HG03565 (cell line): Measurements from ENCODE around the gene MYL4.
A peak's percentile ranks its signal among the peaks of the same experiment; 100 is the strongest.
"Not testable (repeated sequence)": the region's sequence is repeated elsewhere in the genome, so short reads cannot be mapped to it uniquely, and the experiment has no call there.

Experiments
- ATAC-seq: cut with Tn5 transposase; IDR thresholded peaks from one replicate; pipeline ENCODE4 v1.9.1; 2021; ENCODE audit warnings: mild to moderate bottlenecking, moderate library complexity; ENCODE audit not compliant: unreplicated experiment

Gene MYL4

DNA sequence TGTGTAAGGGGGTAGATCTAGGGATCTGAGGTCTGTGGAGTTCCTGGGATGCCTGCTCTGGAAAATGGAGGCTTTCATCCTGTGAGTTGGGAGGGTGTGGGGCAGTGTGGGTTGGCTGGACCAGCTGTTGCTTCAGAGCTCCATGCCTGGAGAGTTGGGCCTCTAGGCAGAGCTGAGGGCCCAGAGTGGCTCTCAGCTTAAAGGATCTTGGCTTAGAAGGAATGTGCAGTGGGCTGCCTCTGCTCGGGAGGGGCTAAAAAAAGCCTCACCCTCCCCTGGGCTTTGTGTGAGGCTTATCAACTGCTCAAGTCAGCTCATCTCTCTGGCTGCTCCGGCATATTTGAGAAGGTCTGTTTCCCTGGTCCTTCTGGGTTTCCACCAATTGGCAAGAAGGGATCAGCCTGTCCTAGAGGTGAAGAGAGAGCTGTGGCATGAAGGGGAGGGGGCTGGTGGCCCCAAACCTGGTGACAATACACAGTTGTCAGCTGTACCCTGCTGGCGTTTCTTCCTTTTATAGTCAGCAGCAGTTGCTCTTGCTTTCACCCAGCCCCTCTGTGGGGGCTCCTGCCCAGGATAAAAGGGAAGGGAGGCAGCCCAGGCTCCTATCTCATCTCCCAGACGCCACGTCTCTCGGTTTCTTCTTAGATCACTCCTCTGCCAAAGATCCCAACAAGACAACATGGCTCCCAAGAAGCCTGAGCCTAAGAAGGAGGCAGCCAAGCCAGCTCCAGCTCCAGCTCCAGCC is at the start of gene MYL4:
TSS of gene MYL4 (plus strand) at position 605 of the 745 bp plus-strand sequence. CDS start at position 680, 75 bp downstream.
- ATAC-seq: no peak

DNA sequence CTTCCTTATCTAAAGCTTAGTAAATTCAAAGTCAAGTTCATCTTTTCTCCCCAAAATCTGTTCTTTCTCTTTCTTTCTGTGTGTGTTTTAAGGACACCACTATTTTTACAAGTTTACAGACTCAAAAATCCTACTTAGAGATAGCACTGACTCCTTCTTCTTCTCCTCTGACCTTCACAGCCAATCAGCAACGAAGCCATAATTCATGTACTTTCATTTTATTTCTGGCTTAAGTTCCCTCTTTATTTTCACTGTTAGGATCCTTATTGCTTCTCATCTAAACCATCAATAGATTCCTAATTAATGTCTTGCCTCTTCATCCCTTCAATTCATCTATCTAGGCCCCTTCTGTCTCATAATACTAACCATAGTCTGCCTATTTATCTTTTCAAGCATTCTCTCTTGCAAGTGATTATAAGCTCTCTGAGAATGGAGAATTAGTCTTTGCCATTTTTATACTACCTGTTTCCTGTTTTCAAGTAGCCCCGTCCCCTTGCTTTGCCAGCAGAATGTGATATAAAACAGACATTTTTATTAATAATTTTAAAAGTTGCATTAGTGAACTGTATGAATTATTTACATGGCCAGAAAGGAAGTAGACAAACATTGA is 47.0 kb upstream of the MYL4 start:
- no peak for ATAC-seq

DNA sequence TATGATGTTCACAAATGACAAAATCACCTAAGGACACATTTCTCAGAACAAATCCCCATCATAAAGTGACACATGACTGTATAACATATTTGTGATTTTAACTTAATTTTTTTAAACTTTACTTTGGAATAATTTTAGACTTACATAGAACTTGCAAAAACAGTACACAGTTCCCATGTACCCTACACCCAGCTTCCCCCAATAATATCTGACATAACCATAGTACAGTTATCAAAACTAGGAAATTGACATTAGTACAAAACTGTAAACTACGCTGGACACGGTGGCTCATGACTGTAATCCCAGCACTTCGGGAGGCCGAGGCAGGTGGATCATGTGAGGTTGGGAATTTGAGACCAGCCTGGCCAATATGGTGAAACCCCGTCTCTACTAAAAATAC is 44.9 kb upstream of the MYL4 start:
- ATAC-seq: no peak

DNA sequence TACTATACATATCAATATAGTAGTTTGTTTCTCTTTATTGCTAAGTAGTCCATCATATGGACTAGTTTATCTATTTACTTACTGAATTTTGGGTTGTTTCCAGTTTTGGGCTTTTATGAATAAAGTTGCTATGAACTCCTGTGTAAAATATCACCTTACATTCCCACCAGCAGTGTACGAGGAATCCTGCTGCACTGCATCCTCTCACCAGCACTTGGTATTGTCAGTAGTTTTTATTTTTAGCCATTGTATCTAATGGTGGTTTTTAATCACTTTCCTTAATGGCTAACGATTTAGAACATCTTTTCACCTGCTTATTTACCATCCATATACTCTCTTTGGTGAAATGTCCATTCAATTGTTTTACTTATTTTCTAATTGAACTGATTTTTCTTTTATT is 44.0 kb upstream of the MYL4 start:
- no peak for ATAC-seq

DNA sequence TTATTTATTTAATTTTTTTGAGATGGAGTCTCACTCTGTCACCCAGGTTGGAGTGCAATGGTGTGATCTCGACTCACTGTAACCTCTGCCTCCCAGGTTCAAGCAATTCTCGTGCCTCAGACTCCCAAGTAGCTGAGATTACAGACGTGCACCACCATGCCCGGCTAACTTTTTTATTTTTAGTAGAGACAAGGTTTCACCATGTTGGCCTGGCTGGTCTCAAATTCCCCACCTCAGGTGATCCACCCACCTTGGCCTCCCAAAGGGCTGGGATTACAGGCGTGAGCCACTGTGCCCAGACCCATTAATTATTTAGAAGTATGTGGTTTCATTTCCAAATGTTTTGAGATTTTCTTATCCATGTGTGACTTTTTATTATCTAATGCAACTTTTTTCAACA is 42.3 kb upstream of the MYL4 start:
- ATAC-seq: not testable (repeated sequence)

DNA sequence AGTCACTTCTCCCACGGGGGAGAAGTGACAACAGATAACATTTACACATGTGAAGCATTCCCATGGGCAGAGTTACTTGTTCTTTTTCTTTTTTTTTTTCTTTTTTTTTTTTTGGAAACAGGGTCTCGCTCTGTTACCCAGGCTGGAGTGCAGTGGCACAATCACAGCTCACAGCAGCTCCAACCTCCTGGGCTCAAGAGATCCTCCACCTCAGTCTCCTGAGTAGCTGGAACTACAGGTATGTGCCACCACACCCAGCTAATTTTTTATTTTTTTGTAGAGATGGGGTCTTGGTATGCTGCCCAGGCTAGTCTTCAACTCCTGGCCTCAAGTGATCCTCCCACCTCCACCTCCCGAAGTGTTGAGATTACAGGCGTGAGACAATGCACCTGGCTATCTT is 40.3 kb upstream of the MYL4 start:
- not testable (repeated sequence) for ATAC-seq

DNA sequence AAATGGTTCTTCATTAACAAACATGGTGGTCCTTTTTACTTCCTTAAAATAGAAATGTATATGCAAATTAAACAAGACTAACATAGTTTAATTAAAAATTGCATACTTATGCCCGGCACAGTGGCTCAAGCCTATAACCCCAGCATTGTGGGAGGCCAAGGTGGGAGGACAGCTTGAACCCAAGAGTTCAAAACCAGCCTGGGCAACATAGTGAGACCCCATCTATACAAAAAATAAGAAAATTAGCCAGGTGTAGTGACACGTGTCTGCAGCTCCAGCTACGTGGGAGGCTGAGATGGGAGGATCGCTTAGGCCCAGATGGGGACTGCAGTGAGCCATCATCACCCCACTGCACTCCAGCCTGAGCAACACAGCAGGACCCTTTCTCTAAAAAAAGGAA is 38.4 kb upstream of the MYL4 start:
- ATAC-seq: no peak

DNA sequence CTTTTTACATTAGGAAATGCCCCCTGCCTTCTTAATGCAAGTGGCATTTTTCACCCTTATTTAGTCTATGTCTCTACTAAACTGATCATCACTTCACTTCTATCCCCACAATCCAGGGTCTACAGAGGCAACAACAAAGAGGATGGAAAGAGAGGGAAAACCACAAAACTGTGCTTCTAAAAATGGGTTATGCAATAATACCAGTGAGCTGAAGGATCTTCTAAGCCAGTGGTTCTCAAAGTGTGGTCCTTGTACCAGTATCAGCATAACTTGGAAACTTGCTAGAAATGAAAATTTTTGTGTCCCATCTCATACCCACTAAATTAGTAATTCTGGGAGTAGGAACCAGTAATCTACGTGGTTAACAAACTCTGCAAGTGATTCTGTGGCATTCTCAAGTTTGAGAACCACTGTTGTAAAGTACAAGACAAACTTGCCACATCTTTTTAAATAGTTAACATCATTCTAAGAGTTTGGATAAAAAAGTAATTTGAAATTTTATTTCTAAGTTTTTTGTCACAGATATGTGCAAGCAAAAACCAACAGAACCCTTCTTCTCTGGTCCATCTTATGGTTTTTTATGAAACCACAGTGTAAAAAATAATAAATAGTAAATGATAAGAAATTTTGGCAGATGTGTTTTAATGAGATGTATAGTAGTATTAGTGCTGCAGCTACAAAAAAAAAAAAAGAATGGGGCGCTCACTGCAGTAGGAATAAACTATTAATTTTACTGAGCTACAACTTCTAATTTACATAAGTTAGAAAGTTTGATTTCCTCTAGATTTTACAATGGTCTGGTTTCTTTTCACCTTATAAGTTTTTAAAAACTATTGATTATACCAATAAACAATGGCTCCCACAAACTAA is 36.2 kb upstream of the MYL4 start:
- no peak for ATAC-seq

DNA sequence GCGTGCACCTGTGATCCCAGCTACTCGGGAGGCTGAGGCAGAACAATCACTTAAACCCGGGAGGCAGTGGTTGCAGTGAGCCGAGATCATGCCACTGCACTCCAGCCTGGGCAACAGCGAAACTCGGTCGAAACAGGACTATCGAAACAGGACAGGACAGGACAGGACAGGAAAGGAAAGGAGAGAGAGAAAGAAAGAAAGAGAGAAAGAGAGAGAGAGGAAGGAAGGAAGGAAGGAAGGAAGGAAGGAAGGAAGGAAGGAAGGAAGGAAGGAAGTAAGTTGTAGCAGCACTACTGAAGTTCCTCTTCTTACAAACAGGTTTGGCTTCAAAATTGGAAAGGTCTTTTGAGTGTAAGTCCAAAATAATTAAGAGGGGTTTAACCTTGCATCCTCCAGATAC is 34.3 kb upstream of the MYL4 start:
- ATAC-seq: not testable (repeated sequence)

DNA sequence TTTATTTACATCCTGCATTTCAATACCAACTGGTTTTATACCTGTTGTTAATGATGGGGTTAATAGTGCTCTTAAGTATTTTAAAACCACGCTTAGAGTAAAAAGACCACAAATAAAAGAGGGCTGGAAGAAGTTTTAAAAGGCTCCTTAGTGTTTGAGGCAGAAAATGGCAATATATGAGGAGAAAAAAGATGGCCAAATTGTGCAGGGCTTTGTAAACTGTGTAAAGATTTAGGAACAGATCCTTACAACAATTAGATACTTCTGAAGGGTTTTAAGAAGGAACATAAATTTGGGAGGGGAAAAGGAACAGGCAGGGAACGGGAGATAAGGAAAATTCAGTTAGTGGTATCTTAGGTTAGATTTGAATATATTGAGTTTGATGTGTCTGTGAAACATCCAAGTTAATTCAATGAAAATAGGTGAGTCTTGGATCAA is 32.7 kb upstream of the MYL4 start:
- no peak for ATAC-seq

DNA sequence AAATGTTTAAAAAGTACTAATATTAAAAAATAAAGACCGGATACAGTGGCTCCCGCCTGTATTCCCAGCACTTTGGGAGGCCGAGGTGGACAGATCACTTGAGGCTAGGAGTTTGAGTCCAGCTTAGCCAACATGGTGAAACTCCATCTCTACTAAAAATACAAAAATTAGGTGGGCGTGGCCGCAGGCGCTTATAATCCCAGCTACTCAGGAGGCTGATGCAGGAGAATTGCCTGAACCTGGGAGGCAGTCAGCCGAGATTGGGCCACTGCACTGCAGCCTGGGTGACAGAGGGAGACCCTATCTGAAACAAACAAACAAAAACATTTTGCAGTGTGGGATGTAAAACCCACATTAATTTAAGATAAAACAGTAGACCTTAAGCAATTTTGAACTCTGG is 31.9 kb upstream of the MYL4 start:
- ATAC-seq: no peak

DNA sequence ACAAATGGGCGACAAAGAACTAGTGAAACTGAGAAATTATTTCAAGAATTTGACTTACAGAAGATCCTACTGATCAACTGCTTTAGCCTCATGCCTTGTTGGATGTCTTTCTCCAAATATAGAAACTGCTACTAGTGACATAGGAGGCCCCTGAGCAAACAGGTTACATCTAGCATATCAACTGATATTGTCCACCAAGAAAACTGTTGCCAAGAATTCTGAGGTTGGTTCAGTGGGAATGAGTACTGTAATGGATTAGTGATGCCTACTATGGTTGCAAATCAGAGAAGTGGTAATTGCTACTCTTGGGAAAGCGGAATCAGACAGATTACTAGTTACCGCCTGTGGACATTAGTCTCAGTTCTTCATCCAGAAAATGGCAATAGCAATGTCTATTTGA is 30.0 kb upstream of the MYL4 start:
- ATAC-seq: no peak

DNA sequence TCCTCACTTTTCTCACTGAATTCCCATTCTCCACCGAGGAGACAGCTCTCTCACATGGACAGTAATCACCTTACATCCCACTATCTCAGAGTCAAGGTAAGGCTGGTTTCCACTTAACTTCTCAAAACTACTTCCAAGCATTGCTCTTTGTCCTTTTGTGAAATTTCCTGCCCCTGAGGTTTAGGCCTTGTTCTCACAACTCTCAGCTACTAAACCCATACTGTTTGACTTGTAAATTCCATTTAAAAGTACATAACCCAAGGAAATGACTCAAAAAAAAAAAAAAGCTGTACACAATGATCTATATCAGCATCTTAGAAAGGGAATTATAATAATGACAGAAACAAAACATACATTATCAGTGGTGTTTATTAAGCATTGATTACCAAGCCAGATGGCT is 28.8 kb upstream of the MYL4 start:
- no peak for ATAC-seq

DNA sequence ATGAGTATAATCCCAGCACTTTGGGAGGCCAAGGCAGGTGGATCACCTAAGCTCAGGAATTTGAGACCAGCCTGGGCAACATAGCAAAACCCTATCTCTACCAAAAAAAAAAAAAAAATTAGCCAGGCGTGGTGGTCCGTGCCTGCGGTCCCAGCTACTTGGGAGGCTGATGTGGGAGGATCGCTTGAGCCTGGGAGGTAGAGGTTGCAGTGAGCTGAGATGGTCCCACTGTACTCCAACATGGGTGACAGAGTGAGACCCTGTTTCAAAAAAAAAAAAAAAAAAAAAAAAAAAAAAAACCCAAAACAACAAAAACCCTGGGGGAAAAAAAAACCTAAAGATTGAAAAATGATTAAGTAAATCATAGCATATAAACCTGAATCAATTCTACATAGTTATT is 28.2 kb upstream of the MYL4 start:
- not testable (repeated sequence) for ATAC-seq

DNA sequence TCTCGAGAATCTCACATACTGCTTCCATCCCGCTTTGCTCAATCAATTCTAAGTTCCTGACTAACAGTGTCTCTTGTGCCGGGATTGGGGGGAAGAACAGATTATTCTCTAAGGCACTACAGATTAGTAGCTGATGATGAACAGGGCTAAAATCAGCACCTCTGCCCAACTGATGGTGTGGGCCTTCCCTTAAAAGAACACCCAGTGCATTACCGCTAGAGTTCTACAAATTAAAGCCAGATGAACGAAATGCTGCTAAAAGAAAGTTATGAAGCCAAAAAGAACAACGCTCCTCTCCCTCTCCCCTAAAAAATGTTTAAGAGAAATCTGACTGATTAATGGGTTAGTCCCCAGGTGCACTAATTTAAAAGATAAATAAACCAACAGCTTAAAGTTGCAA is 24.5 kb upstream of the MYL4 start:
- no peak for ATAC-seq

DNA sequence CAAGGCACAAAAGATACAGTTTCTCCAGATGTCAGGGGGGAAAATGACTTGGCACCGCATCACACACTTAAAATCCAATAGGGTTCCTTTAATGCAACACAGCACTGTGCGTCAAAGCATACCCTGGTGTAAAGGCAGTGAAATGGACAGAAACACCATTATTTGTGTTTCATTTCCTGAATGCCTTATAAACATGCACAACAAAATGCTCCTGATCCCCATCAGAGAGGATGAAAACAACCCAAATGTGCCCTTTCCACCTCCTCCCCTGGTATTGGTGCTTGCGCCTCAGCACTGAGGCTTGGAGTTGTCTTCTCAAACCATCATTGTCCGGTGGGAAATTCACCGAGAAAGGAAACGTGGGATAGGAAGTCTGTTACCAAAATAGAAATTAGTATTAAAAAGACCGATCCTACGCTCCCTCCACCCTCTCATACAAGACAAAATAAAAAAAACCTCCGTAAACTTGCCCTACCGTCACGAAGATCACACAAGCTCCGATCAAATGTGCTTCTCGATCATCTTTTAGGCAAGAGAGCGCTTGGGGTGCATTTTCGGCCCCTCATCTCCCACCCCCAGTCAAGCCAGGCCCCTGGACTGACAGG is 20.8 kb upstream of the MYL4 start:
- no peak for ATAC-seq

DNA sequence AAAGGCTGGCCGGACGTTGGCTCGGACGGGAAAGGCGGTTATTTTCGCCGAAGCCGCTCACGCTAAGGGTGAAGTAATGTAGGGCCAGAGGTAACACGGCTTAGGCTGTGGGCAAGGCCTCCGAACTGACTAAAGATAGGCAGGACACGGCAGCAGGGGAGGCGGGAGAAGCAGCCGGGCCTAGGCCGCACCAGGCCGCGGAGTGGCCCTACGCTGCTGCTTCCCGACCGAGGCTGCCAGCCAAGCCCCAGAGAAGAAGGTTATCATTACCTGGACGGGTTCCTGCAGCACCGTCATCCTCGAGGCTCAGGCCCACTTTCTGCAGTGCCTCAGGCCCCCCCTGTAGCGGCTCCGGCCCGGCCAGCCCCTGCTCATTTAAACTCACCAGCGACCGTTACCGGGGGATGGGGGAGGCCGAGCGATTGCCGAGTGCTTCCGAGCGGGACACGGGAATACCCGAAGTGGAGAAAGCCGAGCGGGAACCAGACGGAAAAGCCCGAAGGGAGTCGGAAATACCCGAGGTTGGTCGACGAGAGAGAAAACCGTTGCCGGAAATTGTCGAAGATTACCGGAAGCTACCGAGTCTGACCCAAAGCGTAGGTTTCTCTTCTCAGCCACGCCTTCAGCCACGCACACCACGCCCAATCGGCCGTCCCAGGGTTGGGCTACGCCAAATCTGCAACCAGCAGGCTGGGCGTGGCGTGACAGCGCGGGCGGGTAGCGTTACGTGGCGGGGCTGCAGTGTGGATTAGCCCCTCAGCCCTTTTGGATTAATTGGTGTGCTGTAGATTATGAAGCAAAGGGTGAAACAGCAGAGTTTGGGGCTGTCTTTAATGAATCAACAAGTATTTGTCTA is 20.0 kb upstream of the MYL4 start, which contains the start of gene CDC27:
TSS of gene CDC27 (minus strand) at position 420 of the 856 bp plus-strand sequence. CDS start at position 297, 123 bp downstream.
- peak; percentile 89 for ATAC-seq

DNA sequence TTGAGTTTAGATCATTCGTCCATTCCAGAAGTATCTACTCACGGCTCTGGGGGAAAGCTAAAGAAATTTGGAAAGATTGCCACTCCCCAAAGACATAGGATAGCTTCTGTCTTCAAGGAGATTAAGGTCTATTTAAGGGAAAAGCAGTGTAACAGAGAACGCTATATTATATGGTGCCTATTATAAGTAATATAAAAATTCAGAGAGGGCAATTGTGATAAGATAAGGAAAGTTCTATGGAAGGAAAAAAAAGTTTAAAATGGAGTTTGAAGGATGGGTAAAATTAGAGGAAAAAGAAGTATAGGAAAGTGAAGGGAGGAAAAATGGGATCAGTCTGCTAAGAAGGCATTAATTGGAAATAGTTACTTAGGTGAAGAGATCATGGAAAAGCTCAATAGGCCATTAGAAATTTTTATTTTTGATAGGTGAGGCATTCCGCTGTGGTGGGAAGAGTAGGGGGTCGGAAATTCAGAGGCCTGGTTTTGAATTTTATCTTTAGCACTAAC is 19.4 kb upstream of the MYL4 start:
- ATAC-seq: no peak

DNA sequence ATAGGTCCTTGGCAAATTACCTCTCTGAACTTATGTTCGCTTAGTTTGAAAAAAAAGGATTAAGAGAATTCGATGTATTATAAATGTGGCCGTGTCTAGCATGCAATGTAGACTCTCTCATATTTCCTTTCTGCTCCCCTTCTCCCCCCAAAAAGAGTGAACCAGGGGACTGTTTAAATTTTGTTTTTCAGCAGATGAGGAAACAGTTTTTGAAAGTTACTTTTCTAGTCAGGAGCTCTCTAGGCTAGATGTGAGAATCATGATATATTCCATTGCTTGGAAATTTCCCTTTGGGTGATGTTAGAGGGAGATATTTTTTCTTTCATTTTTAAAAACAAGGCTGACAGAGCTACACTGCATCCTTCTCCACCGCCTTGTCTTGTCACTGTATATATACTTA is 18.9 kb upstream of the MYL4 start:
- no peak for ATAC-seq

DNA sequence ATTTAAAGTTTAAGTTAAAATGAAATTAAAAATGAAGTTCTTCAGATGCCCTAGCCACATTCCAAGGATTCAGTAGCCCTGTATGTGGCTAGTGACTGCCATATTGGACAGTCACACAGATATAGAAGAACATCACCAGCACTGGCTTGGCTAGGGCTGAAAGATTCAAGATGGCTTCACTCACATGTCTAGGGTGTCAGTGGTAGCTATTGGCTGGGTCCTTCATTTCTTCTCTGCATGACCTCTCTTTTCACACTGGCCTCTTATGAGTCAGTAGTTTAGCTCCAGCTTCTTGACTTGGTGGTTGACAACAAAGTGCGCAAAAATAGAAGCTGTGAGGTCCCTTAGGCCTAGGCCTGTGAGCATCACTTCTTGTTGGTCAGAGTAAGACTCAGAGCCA is 18.4 kb upstream of the MYL4 start:
- ATAC-seq: no peak
